ENCODE data around the gene PIGC.

DNA sequence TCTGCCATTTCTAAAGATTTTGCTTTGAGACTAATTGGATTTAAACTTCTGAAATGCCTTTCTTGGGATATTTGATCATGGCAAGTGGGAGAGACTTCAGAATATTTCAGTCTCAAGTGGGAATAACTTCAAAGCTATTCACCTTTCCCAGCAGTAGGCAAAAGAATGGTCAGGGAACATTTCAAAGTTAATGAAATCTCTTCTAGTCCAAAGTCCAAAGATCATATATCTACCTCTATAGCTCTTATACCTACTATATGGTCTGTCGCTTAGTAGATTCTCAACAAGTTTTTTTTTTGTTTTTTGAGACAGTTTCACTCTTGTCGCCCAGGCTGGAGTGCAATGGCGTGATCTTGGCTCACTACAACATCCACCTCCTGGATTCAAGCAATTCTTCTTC is 44.5 kb upstream of the PIGC start:
- TF ChIP-seq, protein P1, sequence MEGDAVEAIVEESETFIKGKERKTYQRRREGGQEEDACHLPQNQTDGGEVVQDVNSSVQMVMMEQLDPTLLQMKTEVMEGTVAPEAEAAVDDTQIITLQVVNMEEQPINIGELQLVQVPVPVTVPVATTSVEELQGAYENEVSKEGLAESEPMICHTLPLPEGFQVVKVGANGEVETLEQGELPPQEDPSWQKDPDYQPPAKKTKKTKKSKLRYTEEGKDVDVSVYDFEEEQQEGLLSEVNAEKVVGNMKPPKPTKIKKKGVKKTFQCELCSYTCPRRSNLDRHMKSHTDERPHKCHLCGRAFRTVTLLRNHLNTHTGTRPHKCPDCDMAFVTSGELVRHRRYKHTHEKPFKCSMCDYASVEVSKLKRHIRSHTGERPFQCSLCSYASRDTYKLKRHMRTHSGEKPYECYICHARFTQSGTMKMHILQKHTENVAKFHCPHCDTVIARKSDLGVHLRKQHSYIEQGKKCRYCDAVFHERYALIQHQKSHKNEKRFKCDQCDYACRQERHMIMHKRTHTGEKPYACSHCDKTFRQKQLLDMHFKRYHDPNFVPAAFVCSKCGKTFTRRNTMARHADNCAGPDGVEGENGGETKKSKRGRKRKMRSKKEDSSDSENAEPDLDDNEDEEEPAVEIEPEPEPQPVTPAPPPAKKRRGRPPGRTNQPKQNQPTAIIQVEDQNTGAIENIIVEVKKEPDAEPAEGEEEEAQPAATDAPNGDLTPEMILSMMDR (IDR thresholded peaks at IDR 0.05) = no peak
- TF ChIP-seq POLR2A (IDR thresholded peaks at IDR 0.05) = no peak
